IPS DF 4.7 (cell line): Measurements from ENCODE around the gene DIP2A.

Source experiments
- DNase-seq: peaks from one replicate; pipeline ENCODE4 v3.0.0-alpha.2; 2013; ENCODE audit warnings: low spot score; ENCODE audit errors: extremely low read depth

Gene DIP2A

GRCh38 chr21:46617267-46618051 is 158.8 kb downstream of the DIP2A start:
- no peak for DNase-seq

GRCh38 chr21:46618738-46619379 is 160.2 kb downstream of the DIP2A start:
- no peak for DNase-seq
